Loucy (cell line): ENCODE results near the gene ST3GAL3.
A peak's percentile ranks its signal among the peaks of the same experiment; 100 is the strongest.

Experiments used
- H2AFZ ChIP-seq: fragments of 200-600 bp; sonication (generic); 2 replicates; pipeline ENCODE4 v1.6.0; 2016; ENCODE audit warnings: antibody characterized with exemption, mild to moderate bottlenecking, low read length, moderate library complexity
- H3F3A ChIP-seq: fragments of 200-600 bp; 2 replicates; pipeline ENCODE4 v1.6.0; 2016; ENCODE audit warnings: antibody characterized with exemption, low read depth, mild to moderate bottlenecking
- H3K27me3 ChIP-seq: fragments of 200-600 bp; sonication (generic); 2 replicates; pipeline ENCODE4 v1.6.1; 2014; ENCODE audit warnings: low read length, mild to moderate bottlenecking; ENCODE audit not compliant: insufficient read depth, poor library complexity, severe bottlenecking
- H3K36me3 ChIP-seq: fragments of 200-600 bp; sonication (generic); 2 replicates; pipeline ENCODE4 v1.6.1; 2016; ENCODE audit warnings: low read length; ENCODE audit not compliant: insufficient read depth
- H3K4me1 ChIP-seq: fragments of 200-600 bp; sonication (generic); 2 replicates; pipeline ENCODE4 v1.5.1; 2014; ENCODE audit warnings: low read length, mild to moderate bottlenecking; ENCODE audit not compliant: insufficient read depth, poor library complexity, severe bottlenecking
- H3K4me2 ChIP-seq: fragments of 200-600 bp; sonication (generic); 2 replicates; pipeline ENCODE4 v1.6.0; 2014; ENCODE audit warnings: antibody characterized with exemption, low read length, low read depth, mild to moderate bottlenecking; ENCODE audit not compliant: poor library complexity, severe bottlenecking
- H3K4me3 ChIP-seq: fragments of 200-600 bp; sonication (generic); 2 replicates; pipeline ENCODE4 v1.5.1; 2014; ENCODE audit warnings: low read length, mild to moderate bottlenecking, mixed read lengths; ENCODE audit not compliant: poor library complexity, severe bottlenecking
- H3K79me2 ChIP-seq: fragments of 200-600 bp; sonication (generic); 2 replicates; pipeline ENCODE4 v1.6.1; 2014; ENCODE audit warnings: low read length; ENCODE audit not compliant: insufficient read depth
- H3K9ac ChIP-seq: fragments of 200-600 bp; sonication (generic); 2 replicates; pipeline ENCODE4 v1.6.0; 2014; ENCODE audit warnings: mild to moderate bottlenecking, low read depth, low read length, moderate library complexity; ENCODE audit not compliant: poor library complexity, severe bottlenecking
- H3K9me2 ChIP-seq: fragments of 200-600 bp; sonication (generic); replicated peaks from 2 replicates; pipeline ENCODE4 v1.6.1; 2016; ENCODE audit warnings: low read depth, low read length, mixed read lengths
- H3K9me3 ChIP-seq: fragments of 200-600 bp; sonication (generic); 2 replicates; pipeline ENCODE4 v1.6.1; 2014; ENCODE audit warnings: mild to moderate bottlenecking, antibody characterized with exemption, low read length, low read depth; ENCODE audit not compliant: insufficient read depth
- H4K20me1 ChIP-seq: fragments of 200-600 bp; sonication (generic); 2 replicates; pipeline ENCODE4 v1.6.0; 2014; ENCODE audit warnings: antibody characterized with exemption, low read length, mild to moderate bottlenecking; ENCODE audit not compliant: insufficient read depth, poor library complexity, severe bottlenecking
- CTCF ChIP-seq: fragments of 200-600 bp; sonication (generic); conservative IDR thresholded peaks from 2 replicates; pipeline ENCODE4 v1.5.1; 2014; ENCODE audit warnings: mild to moderate bottlenecking, antibody characterized with exemption, low read length
- EZH2phosphoT487 ChIP-seq: fragments of 200-600 bp; IDR thresholded peaks from 2 replicates; pipeline ENCODE4 v1.6.1; 2018; ENCODE audit warnings: antibody characterized with exemption, mild to moderate bottlenecking, moderate library complexity, borderline replicate concordance

Gene ST3GAL3

GRCh38 chr1:43830802-43831201, 123.5 kb downstream of the ST3GAL3 start:
- H3K4me3 ChIP-seq = no peak overlapping the region
- no peaks in the 10 kb centered on the region for H3F3A ChIP-seq
- H3K9me2 ChIP-seq = no peaks in the 10 kb centered on the region
- H3K27me3 ChIP-seq = no peaks in the 10 kb centered on the region
- H3K36me3 ChIP-seq = no peaks in the 10 kb centered on the region
- no peak overlapping the region for H3K9ac ChIP-seq
- no peak overlapping the region for H3K4me2 ChIP-seq
- peaks cover 43% of the 10 kb centered on the region for H3K4me1 ChIP-seq
- H4K20me1 ChIP-seq = no peaks in the 10 kb centered on the region
- no peaks in the 10 kb centered on the region for H3K9me3 ChIP-seq
- H2AFZ ChIP-seq = no peak overlapping the region
- TF ChIP-seq CTCF (no peak), EZH2phosphoT487 (no peak)
- H3K79me2 ChIP-seq = no peaks in the 10 kb centered on the region

- H3K79me2 ChIP-seq = no peaks in the 10 kb centered on the region
- H3K36me3 ChIP-seq = no peaks in the 10 kb centered on the region
- H3K27me3 ChIP-seq = no peaks in the 10 kb centered on the region
- H4K20me1 ChIP-seq = no peaks in the 10 kb centered on the region
- peaks cover 52% of the 10 kb centered on the region for H3K4me1 ChIP-seq
- H3K4me2 ChIP-seq = peak overlapping the region; percentile 32
- no peaks in the 10 kb centered on the region for H3K9me2 ChIP-seq
- TF ChIP-seq EZH2phosphoT487 = no peak
- TF ChIP-seq CTCF = no peak
- no peaks in the 10 kb centered on the region for H3K9me3 ChIP-seq
- H3K9ac ChIP-seq = peak overlapping the region; percentile 18
- H3F3A ChIP-seq = no peaks in the 10 kb centered on the region
- H2AFZ ChIP-seq = no peak overlapping the region
- H3K4me3 ChIP-seq = no peak overlapping the region
Measured at GRCh38 chr1:43831851-43832250, 124.5 kb downstream of the ST3GAL3 start.

- Histone ChIP-seq H3K4me3 (no peak overlapping the region), H2AFZ (no peak overlapping the region), H3K4me2 (peak overlapping the region; percentile 32), H3K36me3 (no peaks in the 10 kb centered on the region), H3K4me1 (peaks cover 56% of the 10 kb centered on the region), H4K20me1 (no peaks in the 10 kb centered on the region), H3K9me3 (no peaks in the 10 kb centered on the region), H3F3A (no peaks in the 10 kb centered on the region), H3K27me3 (no peaks in the 10 kb centered on the region), H3K9me2 (no peaks in the 10 kb centered on the region), H3K79me2 (no peaks in the 10 kb centered on the region), H3K9ac (peak overlapping the region; percentile 18)
- no peak for TF ChIP-seq CTCF
- TF ChIP-seq EZH2phosphoT487 = no peak
Measured at GRCh38 chr1:43832255-43832654, 124.9 kb downstream of the ST3GAL3 start.
